AG09309 (cell line): ENCODE results near the gene ACP4.

ENCODE experiments used
- DNase-seq: peaks from one replicate; pipeline ENCODE4 v3.0.0-alpha.2; 2010; ENCODE audit warnings: low read depth
- H3K4me3 ChIP-seq: 2 replicates; pipeline ENCODE4 v1.5.1; 2011; ENCODE audit warnings: mild to moderate bottlenecking, low read depth, low read length, moderate library complexity; ENCODE audit not compliant: control insufficient read depth
- CTCF ChIP-seq: IDR thresholded peaks from 2 replicates; pipeline ENCODE4 v1.5.1; 2011; ENCODE audit warnings: mild to moderate bottlenecking, low read depth, low read length, inconsistent platforms; ENCODE audit not compliant: insufficient read depth, control insufficient read depth; ENCODE audit errors: missing control alignments

ACP4 gene

GRCh38 chr19:50815439-50815838 lies 25.2 kb downstream of the ACP4 start:
- DNase-seq: no peak
- H3K4me3 ChIP-seq: no peak overlapping the region
- TF ChIP-seq CTCF: no peak

- DNase-seq: no peak
- TF ChIP-seq CTCF: no peak
- peak overlapping the region; percentile 26 for H3K4me3 ChIP-seq
Measured at GRCh38 chr19:50817941-50818858, 28.0 kb downstream of the ACP4 start.

GRCh38 chr19:50818859-50819472 lies 28.8 kb downstream of the ACP4 start:
- DNase-seq: no peak
- H3K4me3 ChIP-seq: no peak overlapping the region
- TF ChIP-seq CTCF: no peak

- DNase-seq: no peak
Measured at GRCh38 chr19:50819636-50820035, 29.4 kb downstream of the ACP4 start.

GRCh38 chr19:50820086-50820485 lies 29.9 kb downstream of the ACP4 start:
- no peak for DNase-seq
- TF ChIP-seq CTCF: no peak
- H3K4me3 ChIP-seq: no peak overlapping the region

More at GRCh38 chr19:50819636-50820035, 29.4 kb downstream of the ACP4 start:
- no peak overlapping the region for H3K4me3 ChIP-seq
- TF ChIP-seq CTCF: no peak

- DNase-seq: no peak
- TF ChIP-seq CTCF: no peak
- no peak overlapping the region for H3K4me3 ChIP-seq
Measured at GRCh38 chr19:50820549-50821247, 30.5 kb downstream of the ACP4 start.
